ENCODE measurements around the gene PIR. TPM values are rescaled to one million over a fixed set of nuclear protein-coding genes. Genes with fewer than 3 reads are reported as not detected.

PIR gene
- total RNA-seq: 24.8 TPM
- long read RNA-seq, transcript PIR-201 (10 exons, 1,282 nt): major isoform, 21 of 27 reads
- long read RNA-seq, partial matches to known transcripts: 2 of 27 reads
- long read RNA-seq, other reads (novel, unspliced or antisense): 2 of 27 reads

DNA sequence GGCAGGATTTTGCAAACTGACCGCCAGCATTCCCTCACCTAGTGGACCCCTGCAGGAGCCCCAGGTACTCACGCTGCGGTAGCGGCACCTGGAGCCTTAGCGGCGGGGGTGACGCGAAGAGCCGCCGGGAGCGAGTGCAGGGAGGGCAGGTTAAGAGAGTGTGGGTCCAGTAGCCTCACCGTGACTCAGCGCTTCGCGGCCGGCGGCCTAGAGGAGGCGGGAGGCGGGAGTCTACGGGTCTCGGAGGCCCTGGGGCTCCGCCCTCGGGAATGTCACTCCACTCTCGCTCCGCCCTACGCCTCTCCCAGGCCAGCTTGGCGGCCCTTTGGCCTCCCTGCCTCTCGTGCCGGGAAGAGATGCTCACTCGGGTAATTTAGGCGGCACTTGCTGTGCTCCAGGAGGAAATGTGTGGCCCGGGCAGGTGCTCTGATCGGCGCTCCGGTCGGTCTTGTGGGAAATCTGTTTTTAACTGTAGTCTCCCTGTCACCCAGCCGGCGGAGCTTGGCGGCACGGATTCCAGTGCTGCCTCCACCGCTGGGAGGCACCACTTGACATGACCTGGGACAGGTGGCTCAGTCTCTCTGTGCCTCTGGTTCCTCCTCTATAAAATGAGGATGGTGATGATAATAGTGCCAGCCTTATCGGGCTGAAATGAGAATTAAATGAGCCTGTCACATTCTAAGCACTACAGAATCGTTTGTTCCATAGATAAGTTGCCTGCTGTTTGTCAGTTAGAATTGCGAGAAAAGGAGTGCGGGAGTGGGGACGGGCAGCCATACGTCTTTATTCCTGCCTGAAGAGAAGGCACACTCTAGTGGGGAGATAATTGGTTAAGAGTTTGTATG, at the start of gene PIR:
PIR (minus strand) TSS at position 216 of the 845 bp plus-strand sequence. CDS start 2,076 bp downstream, outside the sequence.
- H3K4me1 ChIP-seq: no peaks in the 10 kb centered on the region
- H3K9me3 ChIP-seq: no peaks in the 10 kb centered on the region
- TF ChIP-seq, protein P1, sequence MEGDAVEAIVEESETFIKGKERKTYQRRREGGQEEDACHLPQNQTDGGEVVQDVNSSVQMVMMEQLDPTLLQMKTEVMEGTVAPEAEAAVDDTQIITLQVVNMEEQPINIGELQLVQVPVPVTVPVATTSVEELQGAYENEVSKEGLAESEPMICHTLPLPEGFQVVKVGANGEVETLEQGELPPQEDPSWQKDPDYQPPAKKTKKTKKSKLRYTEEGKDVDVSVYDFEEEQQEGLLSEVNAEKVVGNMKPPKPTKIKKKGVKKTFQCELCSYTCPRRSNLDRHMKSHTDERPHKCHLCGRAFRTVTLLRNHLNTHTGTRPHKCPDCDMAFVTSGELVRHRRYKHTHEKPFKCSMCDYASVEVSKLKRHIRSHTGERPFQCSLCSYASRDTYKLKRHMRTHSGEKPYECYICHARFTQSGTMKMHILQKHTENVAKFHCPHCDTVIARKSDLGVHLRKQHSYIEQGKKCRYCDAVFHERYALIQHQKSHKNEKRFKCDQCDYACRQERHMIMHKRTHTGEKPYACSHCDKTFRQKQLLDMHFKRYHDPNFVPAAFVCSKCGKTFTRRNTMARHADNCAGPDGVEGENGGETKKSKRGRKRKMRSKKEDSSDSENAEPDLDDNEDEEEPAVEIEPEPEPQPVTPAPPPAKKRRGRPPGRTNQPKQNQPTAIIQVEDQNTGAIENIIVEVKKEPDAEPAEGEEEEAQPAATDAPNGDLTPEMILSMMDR (IDR thresholded peaks at IDR 0.05): peak; percentile 36
- no peaks in the 10 kb centered on the region for H3K36me3 ChIP-seq
- intact Hi-C loops (cut with DNase I): no loop called here
- peak; percentile 100 for ATAC-seq
- H3K27me3 ChIP-seq: no peaks in the 10 kb centered on the region
- peak; percentile 94 for DNase-seq
- H3K4me3 ChIP-seq: peak within 1 kb of the TSS; percentile 59
- H3K27ac ChIP-seq: peak within 1 kb of the TSS; percentile 76

DNA sequence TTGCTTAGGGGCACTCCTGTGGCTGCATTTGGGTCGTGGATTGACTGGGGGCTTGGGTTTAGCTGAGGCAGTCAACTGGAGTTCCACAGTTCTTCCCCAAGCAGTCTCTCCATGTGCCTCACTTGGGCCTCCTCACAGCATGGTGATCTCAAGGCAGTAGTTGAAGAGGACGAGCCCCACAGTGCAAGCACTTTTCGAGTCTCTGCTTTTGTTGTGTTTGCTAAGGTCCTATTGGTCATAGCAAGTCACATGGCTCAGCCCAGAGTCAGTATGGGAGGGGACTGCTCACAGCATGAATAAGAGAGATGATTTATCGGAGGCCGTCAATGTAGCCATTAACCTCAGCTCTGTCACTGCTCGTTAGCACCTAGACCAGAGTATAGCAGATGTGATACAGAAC, 37.2 kb upstream of the PIR start:
- Histone ChIP-seq H3K27ac (no peak overlapping the region), H3K27me3 (no peaks in the 10 kb centered on the region), H3K36me3 (no peaks in the 10 kb centered on the region), H3K4me3 (no peak overlapping the region), H3K9me3 (no peaks in the 10 kb centered on the region), H3K4me1 (no peaks in the 10 kb centered on the region)
- TF ChIP-seq, protein P1 (IDR thresholded peaks at IDR 0.05): no peak
- no peak for DNase-seq
- intact Hi-C loops (cut with DNase I): no loop called here
- no peak for ATAC-seq

DNA sequence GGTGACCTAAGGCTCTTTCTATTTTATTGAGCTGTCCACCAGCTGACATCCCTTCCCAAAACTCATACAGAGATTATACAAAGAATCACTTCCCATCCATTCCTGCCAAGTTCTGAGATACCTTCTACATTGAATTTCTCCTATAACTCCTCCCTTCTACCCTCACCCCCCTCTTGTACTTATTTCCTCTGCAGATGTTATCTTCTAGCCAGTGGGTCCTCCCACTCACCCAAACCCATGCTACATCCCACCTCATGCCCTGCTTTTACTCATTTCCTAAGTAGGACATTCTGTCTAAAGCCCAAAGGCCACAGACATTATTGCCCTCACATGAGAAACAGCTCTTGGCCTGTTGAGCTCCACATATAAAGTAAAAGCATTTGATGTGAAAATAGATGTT, 36.0 kb upstream of the PIR start:
- no peaks in the 10 kb centered on the region for H3K27me3 ChIP-seq
- no peaks in the 10 kb centered on the region for H3K36me3 ChIP-seq
- DNase-seq (no peak), ATAC-seq (no peak)
- no peaks in the 10 kb centered on the region for H3K9me3 ChIP-seq
- TF ChIP-seq, protein P1 (IDR thresholded peaks at IDR 0.05): no peak
- H3K4me3 ChIP-seq: no peak overlapping the region
- intact Hi-C loops (cut with DNase I): no loop called here
- H3K4me1 ChIP-seq: no peaks in the 10 kb centered on the region
- no peak overlapping the region for H3K27ac ChIP-seq

DNA sequence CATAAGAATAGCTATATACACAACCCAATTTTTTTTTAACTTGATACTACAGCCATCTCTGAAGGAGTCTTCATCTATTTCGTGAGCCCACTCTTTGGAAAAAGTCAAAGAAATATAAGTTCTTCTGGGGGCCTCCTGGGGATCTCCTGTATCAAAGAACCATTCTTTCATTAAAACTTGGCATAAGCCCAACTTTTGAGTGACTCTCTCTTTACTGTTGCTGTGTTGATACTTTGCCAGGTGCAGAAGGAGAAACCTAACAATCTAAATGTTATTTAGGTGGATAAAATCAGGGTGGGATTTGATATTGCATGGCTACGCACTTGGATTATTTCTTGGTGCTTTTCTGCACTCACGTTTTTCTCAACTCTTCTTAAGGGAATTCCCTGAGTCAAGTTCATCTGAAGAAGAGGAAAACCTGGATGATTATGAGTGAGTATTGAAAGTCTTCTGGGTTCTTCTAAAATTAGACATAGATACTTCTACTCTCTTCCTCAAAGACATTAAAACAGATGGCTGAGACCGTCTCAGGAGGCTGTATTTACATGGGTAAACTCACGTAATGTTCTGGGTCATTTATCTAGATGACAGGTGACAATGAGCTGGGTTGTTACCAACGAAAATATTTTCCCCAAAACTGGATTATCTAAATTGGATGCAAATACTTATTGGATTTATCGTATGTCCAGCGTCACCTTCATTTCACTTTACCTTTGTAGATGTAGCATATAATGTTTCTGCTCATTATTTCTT, 32.7 kb upstream of the PIR start:
- Histone ChIP-seq H3K27ac (no peak overlapping the region), H3K9me3 (no peaks in the 10 kb centered on the region), H3K36me3 (no peaks in the 10 kb centered on the region), H3K4me3 (no peak overlapping the region), H3K27me3 (no peaks in the 10 kb centered on the region), H3K4me1 (no peaks in the 10 kb centered on the region)
- no peak for DNase-seq
- ATAC-seq: no peak
- TF ChIP-seq, protein P1 (IDR thresholded peaks at IDR 0.05): no peak
- intact Hi-C loops (cut with DNase I): no loop called here

DNA sequence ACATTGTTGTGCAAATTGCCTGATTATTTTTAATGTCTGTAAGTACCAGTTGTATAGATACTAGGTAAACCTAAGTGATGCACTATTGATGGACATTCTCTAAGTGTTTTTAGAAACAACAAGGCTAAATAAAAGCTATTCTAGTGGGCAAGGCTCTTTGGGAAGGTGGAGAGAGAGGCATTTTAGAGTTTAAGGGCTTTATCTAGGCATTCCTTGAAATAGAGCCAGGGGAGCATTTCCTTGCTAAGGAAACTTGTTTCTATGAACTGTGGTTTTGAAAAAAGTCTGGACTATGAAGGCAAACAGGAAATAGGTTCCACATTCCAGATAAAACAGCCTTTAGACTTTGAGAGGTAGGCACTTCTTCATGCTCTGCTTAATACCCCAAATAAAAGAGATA, 31.3 kb upstream of the PIR start:
- TF ChIP-seq, protein P1 (IDR thresholded peaks at IDR 0.05): no peak
- Histone ChIP-seq H3K27me3 (no peaks in the 10 kb centered on the region), H3K4me3 (no peak overlapping the region), H3K9me3 (no peaks in the 10 kb centered on the region), H3K36me3 (no peaks in the 10 kb centered on the region), H3K27ac (no peak overlapping the region), H3K4me1 (no peaks in the 10 kb centered on the region)
- no peak for ATAC-seq
- intact Hi-C loops (cut with DNase I): no loop called here
- DNase-seq: no peak
